ENCODE measurements around the gene SLC35A4.
"Not testable (repeated sequence)": the region's sequence is repeated elsewhere in the genome, so short reads cannot be mapped to it uniquely, and the experiment has no call there.

Gene SLC35A4

DNA sequence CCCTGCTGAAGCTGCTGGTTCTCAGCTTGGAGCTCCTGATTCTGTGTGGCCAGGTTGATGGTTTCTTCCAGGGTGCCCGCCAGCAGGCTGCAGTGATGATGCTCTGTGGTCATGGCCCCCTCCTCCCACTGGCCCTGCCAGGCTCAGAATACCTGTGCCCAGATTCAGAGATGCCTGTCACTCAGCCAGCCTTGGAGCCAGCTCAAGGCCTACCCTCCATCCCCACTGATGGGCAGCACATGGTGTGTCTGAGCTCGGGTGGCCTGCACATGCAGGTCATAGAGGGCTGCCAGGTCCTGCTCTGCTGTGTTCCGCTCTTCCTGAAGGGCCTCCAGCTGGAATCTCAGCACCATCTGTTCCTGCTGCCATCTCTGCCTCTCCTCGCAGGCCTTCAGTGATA lies 5.4 kb downstream of the SLC35A4 start:
- H3K27ac ChIP-seq, result no peak overlapping the region
- no peaks in the 10 kb centered on the region for H3K9me3 ChIP-seq (ENCODE audit: low read depth, low read length)
- TF ChIP-seq POLR2AphosphoS5 (IDR thresholded peaks at IDR 0.05; ENCODE audit: borderline replicate concordance, low read depth, low read length) (no peak), EZH2 (IDR thresholded peaks at IDR 0.05) (no peak), FOXP2 (optimal IDR thresholded peaks at IDR 0.05; ENCODE audit: control extremely low read depth, extremely low read length, insufficient read depth) (no peak)
- no peak for DNase-seq (ENCODE audit: low read depth, low spot score)
- H3K36me3 ChIP-seq (ENCODE audit: insufficient read depth, low read length), result peaks cover 20% of the 10 kb centered on the region; the same call in 1 of the 2 replicates
- H3K9ac ChIP-seq (ENCODE audit: insufficient read length), result no peak overlapping the region
- no peak overlapping the region for H3K4me3 ChIP-seq

DNA sequence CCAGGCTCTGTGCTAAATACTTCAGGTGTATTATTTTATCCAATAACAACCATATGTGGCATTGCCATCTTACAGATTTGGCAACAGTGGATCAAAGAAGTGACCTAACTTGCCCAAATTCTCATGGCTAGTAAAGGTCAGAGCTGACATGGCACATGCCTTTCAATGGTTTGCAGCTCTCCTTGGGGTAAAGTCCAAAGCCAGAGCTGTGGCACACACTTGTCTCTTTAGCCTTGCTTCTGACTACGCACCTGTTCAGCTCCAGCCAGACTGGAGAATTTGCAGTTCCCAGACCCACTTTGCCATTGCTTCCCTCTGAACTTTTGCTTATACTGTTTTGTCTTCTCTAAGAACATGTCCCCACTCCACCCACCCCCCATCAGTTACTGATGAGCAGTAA lies 5.9 kb downstream of the SLC35A4 start:
- TF ChIP-seq EZH2 (IDR thresholded peaks at IDR 0.05) (no peak), FOXP2 (optimal IDR thresholded peaks at IDR 0.05; ENCODE audit: control extremely low read depth, extremely low read length, insufficient read depth) (no peak), POLR2AphosphoS5 (IDR thresholded peaks at IDR 0.05; ENCODE audit: borderline replicate concordance, low read depth, low read length) (no peak)
- Histone ChIP-seq H3K36me3 (ENCODE audit: insufficient read depth, low read length) (peaks cover 20% of the 10 kb centered on the region; the same call in 1 of the 2 replicates), H3K27ac (no peak overlapping the region), H3K4me3 (no peak overlapping the region), H3K9ac (ENCODE audit: insufficient read length) (no peak overlapping the region), H3K9me3 (ENCODE audit: low read depth, low read length) (no peaks in the 10 kb centered on the region)
- no peak for DNase-seq (ENCODE audit: low read depth, low spot score)

DNA sequence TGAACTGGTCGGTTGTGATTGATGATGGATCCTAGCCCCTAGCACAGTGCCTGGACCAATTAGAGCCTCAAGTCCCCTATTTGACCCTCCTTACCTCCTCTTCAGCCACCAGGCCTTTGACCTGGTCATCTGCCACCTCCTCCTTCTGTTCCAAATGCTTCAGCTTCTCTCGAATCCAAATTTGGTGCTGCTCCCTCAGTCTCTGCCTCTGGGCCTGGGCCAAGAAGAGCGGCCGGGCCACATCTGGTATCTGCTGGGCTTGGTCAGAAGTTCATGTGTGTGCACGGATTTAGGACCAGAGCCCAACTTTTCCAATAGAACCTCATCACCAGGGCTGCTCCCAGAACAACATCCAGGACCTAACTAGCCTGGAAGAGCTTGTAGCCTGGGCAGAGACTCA lies 6.5 kb downstream of the SLC35A4 start:
- Histone ChIP-seq H3K9ac (ENCODE audit: insufficient read length) (no peak overlapping the region), H3K27ac (no peak overlapping the region), H3K9me3 (ENCODE audit: low read depth, low read length) (no peaks in the 10 kb centered on the region), H3K4me3 (no peak overlapping the region), H3K36me3 (ENCODE audit: insufficient read depth, low read length) (peaks cover 20% of the 10 kb centered on the region; the same call in 1 of the 2 replicates)
- no peak for DNase-seq (ENCODE audit: low read depth, low spot score)
- TF ChIP-seq EZH2 (IDR thresholded peaks at IDR 0.05) (no peak), POLR2AphosphoS5 (IDR thresholded peaks at IDR 0.05; ENCODE audit: borderline replicate concordance, low read depth, low read length) (no peak), FOXP2 (optimal IDR thresholded peaks at IDR 0.05; ENCODE audit: control extremely low read depth, extremely low read length, insufficient read depth) (no peak)

DNA sequence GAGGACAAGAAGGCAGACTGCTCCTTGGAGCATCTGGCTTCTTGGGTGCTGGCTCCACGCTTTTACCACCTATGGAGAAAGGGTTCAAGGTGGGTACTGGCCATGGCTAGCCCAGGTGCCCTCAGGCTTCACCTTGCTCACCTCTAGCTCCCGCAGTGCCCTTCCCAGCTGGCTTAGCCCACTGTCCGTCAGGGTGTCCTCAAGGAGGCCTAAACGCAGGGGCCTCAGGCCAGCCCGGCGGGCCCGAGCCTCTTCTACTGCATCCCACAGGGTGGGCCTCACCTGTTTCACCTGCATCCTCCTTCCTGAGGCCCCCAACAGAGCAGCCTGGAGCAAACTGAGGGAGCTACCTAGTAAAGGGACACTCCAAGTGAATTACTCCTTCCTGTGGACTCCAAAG lies 9.1 kb downstream of the SLC35A4 start:
- no peaks in the 10 kb centered on the region for H3K9me3 ChIP-seq (ENCODE audit: low read depth, low read length)
- DNase-seq (ENCODE audit: low read depth, low spot score), result no peak
- no peak overlapping the region for H3K9ac ChIP-seq (ENCODE audit: insufficient read length)
- no peak for TF ChIP-seq POLR2AphosphoS5 (IDR thresholded peaks at IDR 0.05; ENCODE audit: borderline replicate concordance, low read depth, low read length)
- TF ChIP-seq EZH2 (IDR thresholded peaks at IDR 0.05), result no peak
- TF ChIP-seq FOXP2 (optimal IDR thresholded peaks at IDR 0.05; ENCODE audit: control extremely low read depth, extremely low read length, insufficient read depth), result no peak
- no peaks in the 10 kb centered on the region; the same call in 1 of the 2 replicates for H3K36me3 ChIP-seq (ENCODE audit: insufficient read depth, low read length)
- H3K4me3 ChIP-seq, result no peak overlapping the region
- no peak overlapping the region for H3K27ac ChIP-seq

DNA sequence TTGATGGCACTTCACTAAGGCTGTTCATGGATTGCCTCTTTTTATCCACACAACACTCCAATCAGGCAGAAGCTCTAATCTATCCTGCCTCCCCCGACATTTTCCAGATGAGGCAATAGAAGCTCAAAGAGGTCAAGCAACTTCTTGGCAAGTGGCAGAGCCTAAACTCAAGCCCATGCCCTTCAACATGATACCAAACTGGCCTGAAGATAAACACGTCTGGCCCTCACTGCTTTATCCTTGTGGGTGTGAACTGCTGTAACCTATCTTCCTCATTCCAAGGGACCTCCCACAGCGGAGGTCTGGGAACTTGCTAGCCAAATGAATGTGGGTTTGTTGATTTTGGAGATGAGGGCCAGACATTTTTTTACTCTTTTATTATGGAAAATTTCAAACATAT lies 9.5 kb downstream of the SLC35A4 start:
- H3K9me3 ChIP-seq (ENCODE audit: low read depth, low read length), result no peaks in the 10 kb centered on the region
- no peak overlapping the region for H3K9ac ChIP-seq (ENCODE audit: insufficient read length)
- H3K36me3 ChIP-seq (ENCODE audit: insufficient read depth, low read length), result no peaks in the 10 kb centered on the region
- TF ChIP-seq POLR2AphosphoS5 (IDR thresholded peaks at IDR 0.05; ENCODE audit: borderline replicate concordance, low read depth, low read length), result no peak
- TF ChIP-seq EZH2 (IDR thresholded peaks at IDR 0.05), result no peak
- TF ChIP-seq FOXP2 (optimal IDR thresholded peaks at IDR 0.05; ENCODE audit: control extremely low read depth, extremely low read length, insufficient read depth), result no peak
- no peak for DNase-seq (ENCODE audit: low read depth, low spot score)
- H3K27ac ChIP-seq, result no peak overlapping the region
- H3K4me3 ChIP-seq, result no peak overlapping the region

DNA sequence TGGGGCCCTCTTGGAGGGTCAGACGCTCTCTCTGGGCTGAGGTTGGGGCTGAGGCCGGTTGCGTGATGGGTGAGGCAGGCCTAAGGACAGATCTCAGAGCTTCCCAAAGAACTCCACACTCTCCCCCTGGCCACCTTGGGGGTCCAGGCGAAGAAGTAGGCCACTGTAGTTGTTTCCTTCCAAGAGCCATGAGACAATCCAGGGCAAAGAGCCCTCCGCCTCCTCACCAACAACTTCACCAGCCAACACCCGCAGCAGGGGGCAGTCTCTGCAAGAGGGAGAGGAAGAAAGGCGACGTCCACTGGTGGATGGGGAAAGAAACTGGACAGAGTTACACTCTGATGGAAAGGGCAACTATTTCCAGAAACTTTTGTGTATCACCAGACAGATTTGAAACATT lies 10.7 kb downstream of the SLC35A4 start:
- Histone ChIP-seq H3K9me3 (ENCODE audit: low read depth, low read length) (no peaks in the 10 kb centered on the region), H3K36me3 (ENCODE audit: insufficient read depth, low read length) (no peaks in the 10 kb centered on the region), H3K4me3 (no peak overlapping the region), H3K27ac (no peak overlapping the region), H3K9ac (ENCODE audit: insufficient read length) (no peak overlapping the region)
- TF ChIP-seq EZH2 (IDR thresholded peaks at IDR 0.05) (no peak), POLR2AphosphoS5 (IDR thresholded peaks at IDR 0.05; ENCODE audit: borderline replicate concordance, low read depth, low read length) (no peak), FOXP2 (optimal IDR thresholded peaks at IDR 0.05; ENCODE audit: control extremely low read depth, extremely low read length, insufficient read depth) (no peak)
- no peak for DNase-seq (ENCODE audit: low read depth, low spot score)

DNA sequence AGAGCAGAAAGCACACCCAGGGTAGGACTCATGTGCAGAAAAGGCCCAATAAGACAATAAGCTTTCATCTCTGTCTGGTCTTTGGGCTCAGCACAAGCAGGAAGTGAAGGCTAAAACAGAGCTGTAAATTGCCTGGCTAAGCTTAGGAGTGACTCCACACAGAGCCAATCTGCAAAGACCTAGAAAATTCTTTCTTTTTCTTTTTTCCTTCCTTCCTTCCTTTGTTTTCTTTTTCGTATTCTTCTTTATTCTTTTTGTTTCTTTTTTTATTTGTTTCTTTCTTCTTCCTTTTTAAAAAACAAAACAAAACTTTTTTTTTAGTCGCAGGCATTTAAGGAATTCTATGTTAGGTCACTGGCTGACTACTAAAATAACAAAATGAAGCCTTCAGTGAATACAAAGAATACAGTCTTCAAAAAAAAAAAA lies 12.2 kb downstream of the SLC35A4 start:
- no peak overlapping the region for H3K9ac ChIP-seq (ENCODE audit: insufficient read length)
- TF ChIP-seq EZH2 (IDR thresholded peaks at IDR 0.05) (no peak), FOXP2 (optimal IDR thresholded peaks at IDR 0.05; ENCODE audit: control extremely low read depth, extremely low read length, insufficient read depth) (no peak)
- no peaks in the 10 kb centered on the region for H3K9me3 ChIP-seq (ENCODE audit: low read depth, low read length)
- DNase-seq (ENCODE audit: low read depth, low spot score), result no peak
- no peak overlapping the region for H3K4me3 ChIP-seq
- no peaks in the 10 kb centered on the region for H3K36me3 ChIP-seq (ENCODE audit: insufficient read depth, low read length)
- no peak overlapping the region for H3K27ac ChIP-seq

DNA sequence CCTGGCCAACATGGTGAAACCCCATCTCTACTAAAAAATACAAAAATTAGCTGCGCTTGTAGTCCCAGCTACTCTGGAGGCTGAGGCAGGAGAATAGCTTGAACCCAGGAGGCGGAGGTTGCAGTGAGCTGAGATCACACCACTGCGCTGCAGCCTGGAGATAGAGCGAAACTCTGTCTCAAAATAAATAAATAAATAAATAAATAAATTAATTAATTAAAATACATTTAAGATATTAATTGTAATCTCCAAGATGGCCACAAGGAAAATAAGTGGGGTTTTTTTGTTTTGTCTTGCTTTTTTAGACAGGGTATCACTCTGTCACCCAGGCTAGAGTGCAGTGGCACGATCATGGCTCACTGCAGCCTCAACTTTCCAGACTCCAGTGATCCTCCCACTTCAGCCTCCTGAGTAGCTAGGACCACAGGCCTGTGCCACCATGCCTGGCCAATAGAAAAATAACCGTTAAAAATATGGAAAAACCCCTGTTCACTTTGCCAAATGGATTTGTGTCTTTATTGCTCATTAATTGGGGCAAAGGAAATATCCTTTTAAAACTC lies 14.6 kb downstream of the SLC35A4 start:
- not testable (repeated sequence) for H3K27ac ChIP-seq; H3K36me3 ChIP-seq (ENCODE audit: insufficient read depth, low read length)

DNA sequence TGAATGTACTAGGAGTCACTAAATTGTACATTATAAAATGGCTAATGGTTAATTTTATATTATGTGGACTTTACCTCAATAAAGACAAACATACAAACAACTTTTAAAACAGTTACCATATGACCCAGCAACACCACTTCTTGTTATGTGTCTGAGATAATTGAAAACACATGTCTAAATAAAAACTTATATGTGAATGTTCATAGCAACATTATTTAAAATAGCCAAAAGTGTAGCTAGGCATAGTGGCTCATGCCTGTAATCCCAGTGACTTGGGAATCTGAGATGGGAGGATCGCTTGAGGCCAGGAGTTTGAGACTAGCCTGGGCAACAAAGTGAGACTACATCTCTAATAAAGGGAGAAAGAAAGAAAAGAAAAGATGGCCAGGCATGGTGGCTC lies 22.9 kb downstream of the SLC35A4 start:
- H3K36me3 ChIP-seq (ENCODE audit: insufficient read depth, low read length), result no peaks in the 10 kb centered on the region
- TF ChIP-seq FOXP2 (optimal IDR thresholded peaks at IDR 0.05; ENCODE audit: control extremely low read depth, extremely low read length, insufficient read depth) (no peak), EZH2 (IDR thresholded peaks at IDR 0.05) (no peak), POLR2AphosphoS5 (IDR thresholded peaks at IDR 0.05; ENCODE audit: borderline replicate concordance, low read depth, low read length) (no peak)
- H3K9me3 ChIP-seq (ENCODE audit: low read depth, low read length), result no peaks in the 10 kb centered on the region
- H3K27ac ChIP-seq, result no peak overlapping the region
- H3K9ac ChIP-seq (ENCODE audit: insufficient read length), result no peak overlapping the region
- no peak overlapping the region for H3K4me3 ChIP-seq
- no peak for DNase-seq (ENCODE audit: low read depth, low spot score)

More for the DNA sequence above, 14.6 kb downstream of the SLC35A4 start:
- H3K9me3 ChIP-seq (ENCODE audit: low read depth, low read length); DNase-seq (ENCODE audit: low read depth, low spot score); H3K4me3 ChIP-seq; H3K9ac ChIP-seq (ENCODE audit: insufficient read length): not testable (repeated sequence)
